ENCODE data around the gene LIPG. TPM values are rescaled to one million over a fixed set of nuclear protein-coding genes. Genes with fewer than 3 reads are reported as not detected.
A peak's percentile ranks its signal among the peaks of the same experiment; 100 is the strongest.

Gene LIPG
- total and polyA plus RNA-seq, 2 of the 13 experiments (the other 11 are each of a cell fraction or from before 2014, with no cell fraction given), result 0.96 to 10.8 TPM

- Histone ChIP-seq H3K9me3 (ENCODE audit: low read length) (no peaks in the 10 kb centered on the region), H3K27ac (ENCODE audit: extremely low read length, insufficient read depth, low read length) (no peak overlapping the region), H2AFZ (ENCODE audit: low read length) (no peak overlapping the region), H3K79me2 (ENCODE audit: insufficient read depth, low read length) (no peaks in the 10 kb centered on the region), H3K27me3 (ENCODE audit: control insufficient read depth in 1 of 2, insufficient read depth in 2 of 2, low read length in 2 of 2) (no peaks in the 10 kb centered on the region), H3K36me3 (replicated peaks in 1 of 2; ENCODE audit: control insufficient read depth in 1 of 2, insufficient read depth in 2 of 2, low read length in 2 of 2) (no peaks in the 10 kb centered on the region), H3K9ac (ENCODE audit: insufficient read depth, low read depth, low read length) (no peak overlapping the region), H3K4me3 (replicated peaks in 1 of 3; ENCODE audit: insufficient read depth in 1 of 3, low read depth in 2 of 3, low read length in 3 of 3) (no peak overlapping the region), H4K20me1 (ENCODE audit: insufficient read depth, low read length) (no peaks in the 10 kb centered on the region), H3K4me1 (ENCODE audit: insufficient read depth, low read length) (peaks cover 9% of the 10 kb centered on the region), H3K4me2 (ENCODE audit: low read depth, low read length) (no peak overlapping the region)
- DNase-seq (ENCODE audit: low spot score), result no peak
- ChIA-PET POLR2A (no interaction called here), CTCF (ENCODE audit: low intra/inter-chr PET ratio, low total read pairs) (no interaction called here)
- in situ Hi-C loops (cut with HindIII; ENCODE audit: extremely low pct_ligation_motif_present, low pct_unique_long_range_greater_than_20kb) (no loop called here), intact Hi-C loops (cut with micrococcal nuclease; ENCODE audit: unreplicated experiment) (no loop called here)
- BruUV-seq (replicated peaks), result no TSS peak
- ATAC-seq, result peak; percentile 33; the same call in 1 of the 3 replicates
- no peak for FAIRE-seq
- WGBS (ENCODE audit: low lambda C conversion rate), result 28% methylated on average over 7 of the region's 8 CpGs
- TF ChIP-seq NR2F1 (CRISPR knock-in tag; IDR thresholded peaks at IDR 0.05), result no peak
- TF ChIP-seq UBTF (CRISPR knock-in tag; IDR thresholded peaks at IDR 0.05), result no peak
- TF ChIP-seq ZNF234 (CRISPR knock-in tag; conservative IDR thresholded peaks at IDR 0.05), result no peak
- TF ChIP-seq ZNF142 (CRISPR knock-in tag; IDR thresholded peaks at IDR 0.05), result no peak
- TF ChIP-seq GRHL1 (CRISPR knock-in tag; conservative IDR thresholded peaks at IDR 0.05), result no peak
These were observed 35.5 kb downstream of the LIPG start for GRCh38 chr18:49597157-49597931.
